Activated T-helper 1 cell treated with anti-CD3 and anti-CD28 coated beads, Interleukin-2, amount 50 U/mL, for 16 hours (primary cell): ENCODE results near the gene USP32.
A peak's percentile ranks its signal among the peaks of the same experiment; 100 is the strongest.

Source experiments
- DNase-seq, 2 donors: peaks; one replicate each; pipeline ENCODE4 v3.0.0-alpha.2; 2020; ENCODE audit warnings: low read depth in 1 of 2, low spot score in 1 of 2

USP32 gene

GRCh38 chr17:60157487-60158040 is 234.4 kb downstream of the USP32 start:
- DNase-seq, result no peak

GRCh38 chr17:60156746-60157145 is 235.2 kb downstream of the USP32 start:
- DNase-seq, result no peak

- no peak for DNase-seq
Observed at GRCh38 chr17:60155815-60156214, 236.1 kb downstream of the USP32 start.

- no peak for DNase-seq
Observed at GRCh38 chr17:60155427-60155814, 236.5 kb downstream of the USP32 start.

DNA sequence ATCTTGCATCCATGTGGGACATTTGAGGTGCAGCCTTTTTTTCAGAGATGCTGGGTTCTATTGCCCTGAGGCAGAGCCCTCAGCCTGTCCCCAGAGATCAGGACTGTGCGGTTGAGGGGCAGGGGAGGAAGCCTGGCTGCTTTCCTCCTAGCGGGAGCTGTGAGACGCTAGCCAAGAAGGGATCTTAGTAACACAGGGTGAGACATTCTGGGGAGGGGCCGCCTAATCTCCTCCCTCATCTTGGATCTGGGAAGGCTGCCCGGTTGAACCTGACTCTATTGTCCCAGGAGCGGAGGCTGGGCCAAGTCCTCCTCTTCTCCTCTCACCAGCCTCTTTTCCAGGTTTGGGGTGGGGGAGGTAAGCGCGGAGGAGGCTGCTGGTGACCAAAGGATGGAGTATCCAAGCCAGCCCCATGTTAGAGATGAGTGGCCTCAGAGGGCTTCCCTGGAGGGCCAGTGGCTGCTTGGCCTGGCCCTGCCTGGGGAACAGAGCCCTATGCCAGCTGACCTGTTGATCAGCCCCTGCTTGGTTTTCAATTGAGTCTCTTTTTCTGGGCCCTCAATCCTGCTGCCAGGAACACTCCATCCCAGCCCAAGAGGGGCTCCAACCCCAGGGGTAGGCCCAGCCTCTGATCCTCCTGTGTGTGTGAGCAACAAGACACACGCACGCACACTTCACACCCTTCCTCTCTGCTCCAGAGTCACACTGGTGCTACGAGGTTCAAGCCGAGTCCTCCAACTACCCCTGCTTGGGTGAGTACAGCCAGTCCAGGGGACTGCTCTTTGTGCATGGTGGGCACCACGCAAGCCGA is 237.1 kb downstream of the USP32 start:
- DNase-seq, result no peak

DNA sequence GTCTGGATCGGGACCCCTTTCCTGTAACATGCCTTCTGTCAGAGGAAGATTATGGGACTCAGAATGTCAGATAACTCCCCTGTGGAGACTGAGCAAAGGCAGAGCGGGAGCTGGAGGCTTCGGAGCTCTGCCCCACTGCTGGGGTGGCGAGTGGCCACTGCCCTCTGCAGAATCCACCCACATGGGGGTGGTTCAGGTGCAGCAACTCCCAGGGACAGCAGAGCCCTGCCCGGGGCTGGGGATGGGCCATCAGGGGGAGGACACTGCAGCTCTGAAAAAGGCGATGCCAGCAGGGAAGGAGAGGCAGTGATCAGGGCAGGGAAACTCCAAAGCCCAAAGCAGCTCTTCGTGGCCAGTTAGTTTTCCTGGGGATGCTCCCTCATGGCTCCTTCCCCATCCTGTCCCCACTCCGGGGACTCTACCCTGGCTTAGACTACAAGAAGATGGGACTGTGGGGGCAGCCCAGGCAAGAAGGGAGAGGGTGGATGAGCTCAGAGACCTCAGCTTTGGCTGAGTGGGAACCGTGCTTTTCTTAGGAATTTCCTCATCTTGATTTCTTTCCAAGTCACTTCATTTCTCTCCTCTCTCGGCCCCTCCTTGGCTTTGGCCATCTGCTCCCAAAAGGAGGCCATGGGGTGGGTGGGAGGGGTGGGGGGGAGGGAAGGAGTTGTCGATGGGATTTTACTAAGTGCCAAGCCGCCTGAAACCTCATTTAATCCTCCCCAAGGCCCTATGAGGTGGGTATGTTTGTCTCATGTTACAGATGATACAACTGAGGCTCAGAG is 238.1 kb downstream of the USP32 start:
- no peak for DNase-seq

GRCh38 chr17:60151355-60151754 is 240.6 kb downstream of the USP32 start:
- no peak for DNase-seq

DNA sequence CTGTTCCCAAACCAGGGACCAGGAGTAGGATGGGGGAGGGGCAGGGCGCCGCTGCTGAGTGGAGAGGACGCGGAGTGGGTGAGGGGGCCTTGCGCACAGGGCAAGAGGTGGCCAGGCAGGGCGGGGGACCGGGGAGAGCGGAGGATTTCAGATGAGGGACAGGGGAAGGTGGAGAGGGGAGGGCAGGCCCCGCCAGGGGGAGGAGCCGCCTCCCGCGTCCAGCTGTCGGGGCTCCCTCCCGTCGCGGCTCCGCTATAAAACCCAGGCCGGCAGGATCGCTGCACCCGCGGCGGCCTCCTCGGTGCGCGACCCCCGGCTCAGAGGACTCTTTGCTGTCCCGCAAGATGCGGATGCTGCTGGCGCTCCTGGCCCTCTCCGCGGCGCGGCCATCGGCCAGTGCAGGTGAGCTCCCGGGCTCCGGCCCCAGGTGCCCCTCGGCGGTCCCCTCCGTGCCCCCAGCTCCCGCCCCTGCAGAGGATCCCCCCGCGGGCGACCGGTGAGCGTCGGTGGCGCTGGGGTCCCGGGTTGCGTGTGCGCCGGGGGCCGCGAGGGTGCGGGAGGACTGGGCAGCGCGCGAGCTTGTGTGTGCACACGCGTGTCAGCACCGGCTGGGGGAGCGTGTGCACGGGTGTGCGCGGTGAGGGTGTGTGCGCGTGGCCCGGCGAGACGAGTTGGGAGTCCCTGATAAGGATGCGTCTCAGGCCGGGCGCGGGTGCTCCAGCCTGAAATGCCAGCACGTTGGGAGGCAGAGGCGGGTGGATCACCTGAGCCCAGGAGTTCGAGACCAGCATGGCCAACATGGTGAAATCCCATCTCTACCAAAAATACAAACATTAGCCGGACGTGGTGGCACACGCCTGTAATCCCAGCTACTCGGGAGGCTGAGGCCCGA is 242.0 kb downstream of the USP32 start, which contains the start of gene CA4:
CA4 (plus strand) TSS at position 283 of the 892 bp plus-strand sequence; CDS start at position 345, 62 bp downstream.
- DNase-seq, result no peak

DNA sequence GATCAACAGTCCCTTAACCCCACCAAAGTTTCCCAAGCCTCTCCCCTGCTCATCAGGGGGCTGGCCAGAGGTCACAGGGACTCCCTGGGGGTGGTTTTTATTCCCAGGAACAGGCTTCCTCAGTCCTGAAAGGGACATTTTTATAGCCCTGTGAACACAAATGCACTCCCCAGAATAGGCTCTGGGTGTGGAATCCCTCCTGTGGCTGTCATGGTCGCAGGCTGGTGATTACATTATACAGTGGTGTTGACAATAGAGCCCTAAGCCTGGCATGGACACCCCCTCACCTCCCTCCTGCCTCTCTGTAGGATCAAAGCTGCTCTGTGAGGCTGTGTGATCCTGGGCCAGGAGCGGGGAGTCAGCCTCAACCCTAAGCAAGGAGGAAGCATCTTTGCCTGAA is 243.6 kb downstream of the USP32 start:
- no peak for DNase-seq

DNA sequence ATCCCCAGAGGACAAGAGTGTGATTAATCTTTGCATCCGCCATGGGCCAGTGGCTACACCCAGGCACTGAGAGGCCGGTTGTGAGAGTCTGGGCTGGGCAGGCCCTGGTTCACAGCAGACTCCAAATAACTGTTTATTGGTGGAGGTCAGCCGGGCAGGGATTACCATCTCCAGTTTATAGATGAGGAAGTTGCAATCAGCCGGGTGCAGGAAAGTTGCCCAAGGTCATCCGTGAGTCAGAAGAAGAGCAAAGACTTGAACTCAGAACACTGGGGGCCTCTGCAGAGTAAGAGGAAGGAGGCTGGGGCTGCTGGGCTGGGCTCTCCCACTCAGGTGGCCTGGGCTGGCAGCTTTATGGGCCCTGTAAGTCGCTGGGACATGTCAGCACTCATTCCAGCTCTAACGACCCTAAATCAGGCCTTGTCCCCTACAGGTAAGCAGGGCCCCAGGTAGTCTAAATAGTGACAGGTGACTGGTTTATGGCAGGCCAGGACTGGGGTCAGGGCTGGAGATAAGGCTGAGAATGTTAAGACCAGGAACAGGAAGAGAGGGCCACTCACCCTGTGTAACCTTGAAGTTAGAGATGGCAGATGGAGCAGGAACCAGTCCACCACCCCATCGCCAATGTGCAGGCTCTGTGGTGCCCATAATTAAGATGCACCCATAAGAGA is 244.2 kb downstream of the USP32 start:
- no peak for DNase-seq

- no peak for DNase-seq
Observed at GRCh38 chr17:60146206-60146605, 245.7 kb downstream of the USP32 start.

DNA sequence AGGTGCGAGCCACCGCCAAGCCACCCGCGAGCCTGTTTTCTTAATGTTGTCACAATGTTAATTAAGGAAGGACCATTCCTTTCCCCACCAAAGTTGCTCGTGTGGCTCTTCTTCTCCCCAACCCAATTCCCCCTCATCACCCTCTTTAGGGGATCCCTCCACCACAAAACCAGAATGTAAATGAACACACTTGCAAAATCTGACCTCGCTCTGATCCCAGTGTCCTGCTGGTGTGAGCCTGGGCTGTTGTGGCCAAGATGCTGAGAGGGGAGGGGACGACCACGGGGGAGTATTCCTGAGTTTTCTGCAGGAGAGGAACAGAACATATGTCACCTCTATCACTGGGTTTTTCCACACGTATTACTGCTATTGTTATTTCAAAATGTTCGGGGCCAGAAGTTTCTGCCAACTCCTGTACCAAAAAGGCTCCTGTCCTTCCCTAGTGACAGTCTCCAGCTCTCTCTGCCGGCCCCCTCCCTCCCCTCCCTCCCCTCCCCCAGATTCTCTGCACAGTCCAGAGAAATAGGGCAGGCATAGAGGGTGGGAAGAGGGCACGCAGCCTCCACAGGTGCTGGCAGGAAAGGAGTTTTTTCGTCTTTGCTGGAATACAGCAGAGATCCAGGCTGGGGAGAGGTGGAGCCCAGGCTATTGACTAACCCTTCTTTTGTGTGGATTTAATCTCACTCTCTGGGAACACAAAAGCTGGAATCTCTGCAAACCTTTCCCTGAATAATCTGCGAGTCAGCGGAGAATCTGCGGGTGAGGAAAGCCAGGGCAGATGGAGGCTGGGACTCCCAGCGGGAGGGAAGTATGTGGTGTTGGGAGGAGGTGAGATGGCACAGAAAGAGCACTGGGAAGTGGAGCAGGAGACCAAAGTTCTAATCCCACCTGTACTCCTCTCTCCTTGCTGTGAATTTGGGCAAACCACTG is 246.7 kb downstream of the USP32 start:
- DNase-seq, result no peak

GRCh38 chr17:60142872-60143499 is 248.9 kb downstream of the USP32 start:
- peak; percentile 48 to 56 for DNase-seq

- DNase-seq, result no peak
Observed at GRCh38 chr17:60141111-60142018, 250.6 kb downstream of the USP32 start.

DNA sequence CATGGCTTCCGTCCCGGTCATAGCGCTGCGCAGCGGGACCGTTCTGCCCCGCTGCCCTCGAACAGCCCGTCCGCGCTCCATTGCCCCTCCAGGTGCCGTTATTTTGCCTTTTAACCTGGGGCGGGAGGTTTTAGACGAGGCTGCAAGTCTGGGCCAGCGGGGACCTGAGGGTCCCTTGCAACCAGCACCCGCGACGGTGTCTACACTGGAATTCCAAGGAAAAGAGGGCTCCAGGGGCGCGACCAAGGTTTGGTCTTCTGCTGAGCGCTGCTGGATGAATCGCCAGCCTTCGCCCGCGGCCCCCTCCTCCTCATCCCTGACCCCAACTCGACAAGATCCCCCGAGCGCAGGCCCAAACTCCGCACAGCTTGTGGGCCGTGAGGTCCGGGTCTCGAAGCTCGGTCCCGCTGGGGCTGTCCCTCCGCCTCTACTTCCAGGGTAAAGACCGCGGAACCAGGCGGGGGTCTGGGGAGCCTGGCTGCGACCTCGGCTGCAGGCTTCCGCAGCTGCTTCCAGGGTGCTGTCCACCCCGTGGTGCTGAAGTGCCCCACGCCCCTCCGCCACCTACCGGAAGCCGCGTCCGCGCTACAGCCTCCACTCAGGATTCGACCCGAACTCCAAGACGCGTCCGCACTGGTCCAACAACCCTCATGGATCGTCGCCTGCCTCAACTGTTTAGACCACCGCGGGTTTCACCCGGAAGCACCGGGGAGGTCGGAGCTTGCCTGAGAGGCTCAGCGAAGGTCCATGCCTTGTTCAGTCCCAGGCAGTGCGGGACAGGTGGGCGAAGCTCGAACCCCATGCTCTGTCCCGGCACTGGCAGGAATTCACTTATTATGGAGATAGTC is 252.3 kb downstream of the USP32 start:
- DNase-seq, result peak; percentile 32 to 33

DNA sequence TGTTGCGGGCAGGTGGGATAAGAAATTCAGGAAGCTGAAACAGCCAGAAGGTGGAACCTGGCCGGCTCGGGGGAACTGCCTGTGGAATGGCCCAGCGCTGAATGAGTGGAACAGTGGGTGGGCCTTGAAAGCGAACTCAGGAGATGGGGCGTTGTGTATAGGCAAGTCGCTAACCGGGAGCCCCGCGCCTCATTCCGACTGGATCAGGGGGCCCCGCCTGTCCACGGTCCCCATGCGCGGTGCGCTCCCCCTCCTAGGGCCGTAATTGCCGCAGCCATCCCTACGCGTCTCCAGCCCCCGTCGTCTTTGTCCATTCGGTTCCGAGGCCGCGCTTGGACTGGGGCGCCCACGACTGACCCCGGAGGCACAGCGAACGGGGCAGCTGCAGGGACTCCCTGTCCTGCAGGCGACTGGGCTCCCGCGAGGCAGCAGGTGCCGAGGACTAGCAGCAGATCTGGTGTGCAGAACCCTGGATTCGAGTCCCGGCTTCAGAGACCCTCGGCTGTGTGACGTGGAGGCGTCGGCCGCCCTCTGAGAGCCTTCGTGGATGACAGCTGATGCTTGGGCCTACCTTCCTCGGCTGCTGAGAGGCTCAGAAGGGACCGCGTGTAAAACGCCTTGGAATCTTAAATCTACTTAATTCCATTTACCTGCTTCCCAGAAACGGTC is 253.0 kb downstream of the USP32 start:
- DNase-seq, result no peak
